ENCODE data around the gene ERMAP. TPM values are rescaled to one million over a fixed set of nuclear protein-coding genes. Genes with fewer than 3 reads are reported as not detected.

Gene ERMAP
- total RNA-seq, 1 donor from 2014 or later = 5.3 TPM

GRCh38 chr1:42877380-42877779 is 60.5 kb downstream of the ERMAP start:
- DNase-seq (ENCODE audit: low read depth) = no peak
- FAIRE-seq = peak; percentile 87
- Histone ChIP-seq H3K36me3 (ENCODE audit: control insufficient read depth, insufficient read depth, low read length) (no peaks in the 10 kb centered on the region), H3K4me3 (ENCODE audit: low read depth, low read length) (no peak overlapping the region), H3K27me3 (ENCODE audit: control insufficient read depth, insufficient read depth, low read length) (peaks cover 2% of the 10 kb centered on the region)
- TF ChIP-seq CTCF (IDR thresholded peaks at IDR 0.05; ENCODE audit: insufficient read depth, low read length, severe bottlenecking) = no peak

GRCh38 chr1:42880384-42880783 is 63.5 kb downstream of the ERMAP start:
- FAIRE-seq = no peak

GRCh38 chr1:42886046-42886739 is 69.3 kb downstream of the ERMAP start:
- Histone ChIP-seq H3K4me3 (ENCODE audit: low read depth, low read length) (no peak overlapping the region), H3K36me3 (ENCODE audit: control insufficient read depth, insufficient read depth, low read length) (no peaks in the 10 kb centered on the region), H3K27me3 (ENCODE audit: control insufficient read depth, insufficient read depth, low read length) (no peaks in the 10 kb centered on the region)
- no peak for FAIRE-seq
- TF ChIP-seq CTCF (IDR thresholded peaks at IDR 0.05; ENCODE audit: insufficient read depth, low read length, severe bottlenecking) = no peak
- DNase-seq (ENCODE audit: low read depth) = no peak

More at GRCh38 chr1:42880384-42880783, 63.5 kb downstream of the ERMAP start:
- DNase-seq (ENCODE audit: low read depth) = no peak
- Histone ChIP-seq H3K4me3 (ENCODE audit: low read depth, low read length) (no peak overlapping the region), H3K27me3 (ENCODE audit: control insufficient read depth, insufficient read depth, low read length) (peaks cover 2% of the 10 kb centered on the region), H3K36me3 (ENCODE audit: control insufficient read depth, insufficient read depth, low read length) (no peaks in the 10 kb centered on the region)
- no peak for TF ChIP-seq CTCF (IDR thresholded peaks at IDR 0.05; ENCODE audit: insufficient read depth, low read length, severe bottlenecking)

GRCh38 chr1:42886800-42887199 is 69.9 kb downstream of the ERMAP start:
- no peak for DNase-seq (ENCODE audit: low read depth)
- no peak for FAIRE-seq
- no peak overlapping the region for H3K4me3 ChIP-seq (ENCODE audit: low read depth, low read length)

GRCh38 chr1:42887366-42887765 is 70.4 kb downstream of the ERMAP start:
- no peak for TF ChIP-seq CTCF (IDR thresholded peaks at IDR 0.05; ENCODE audit: insufficient read depth, low read length, severe bottlenecking)
- H3K27me3 ChIP-seq (ENCODE audit: control insufficient read depth, insufficient read depth, low read length) = no peaks in the 10 kb centered on the region
- FAIRE-seq (no peak), DNase-seq (ENCODE audit: low read depth) (no peak)
- no peaks in the 10 kb centered on the region for H3K36me3 ChIP-seq (ENCODE audit: control insufficient read depth, insufficient read depth, low read length)
- H3K4me3 ChIP-seq (ENCODE audit: low read depth, low read length) = no peak overlapping the region

More at GRCh38 chr1:42886800-42887199, 69.9 kb downstream of the ERMAP start:
- no peaks in the 10 kb centered on the region for H3K36me3 ChIP-seq (ENCODE audit: control insufficient read depth, insufficient read depth, low read length)
- no peaks in the 10 kb centered on the region for H3K27me3 ChIP-seq (ENCODE audit: control insufficient read depth, insufficient read depth, low read length)
- no peak for TF ChIP-seq CTCF (IDR thresholded peaks at IDR 0.05; ENCODE audit: insufficient read depth, low read length, severe bottlenecking)
